Esophagus squamous epithelium (tissue), 5 donors: ENCODE results near the gene NELFCD. TPM values are rescaled to one million over a fixed set of nuclear protein-coding genes. Genes with fewer than 3 reads are reported as not detected.
"Not testable (repeated sequence)": the region's sequence is repeated elsewhere in the genome, so short reads cannot be mapped to it uniquely, and the experiment has no call there.

ENCODE experiments used
- DNase-seq: peaks from one replicate; lab custom pipeline; 2025; lab: John Stamatoyannopoulos, UW
- H3K27ac ChIP-seq, 4 donors: fragments of 200-600 bp; sonication (generic); one replicate each; pipeline ENCODE4 v1.5.1; 2016 to 2019; ENCODE audit warnings: mild to moderate bottlenecking in 1 of 4
- H3K27me3 ChIP-seq, 4 donors: fragments of 200-600 bp; sonication (generic); 1 replicate in 3 of 4; 2 replicates in 1 of 4; pipeline versions ENCODE4 v1.5.1 to v1.6.0; 2017 to 2021; ENCODE audit warnings: antibody characterized with exemption in 1 of 4
- H3K36me3 ChIP-seq, 3 donors: fragments of 200-600 bp; sonication (generic); one replicate each; pipeline ENCODE4 v1.5.1; 2016 to 2019
- H3K4me1 ChIP-seq, 3 donors: fragments of 200-600 bp; sonication (generic); one replicate each; pipeline ENCODE4 v1.5.1; 2017 to 2019
- H3K4me3 ChIP-seq, 4 donors: fragments of 200-600 bp; sonication (generic); 1 replicate in 3 of 4; 2 replicates in 1 of 4; pipeline ENCODE4 v1.5.1; 2016 to 2019; ENCODE audit warnings: mild to moderate bottlenecking in 2 of 4, moderate library complexity in 1 of 4
- H3K9me3 ChIP-seq, 3 donors: fragments of 200-600 bp; sonication (generic); one replicate each; pipeline ENCODE4 v1.5.1; 2016 to 2019
- POLR2A ChIP-seq, 4 donors: fragments of 450-650 bp; IDR thresholded peaks; one replicate each; pipeline ENCODE4 v1.6.1; 2017; ENCODE audit warnings: antibody characterized with exemption in 4 of 4, mild to moderate bottlenecking in 4 of 4, moderate library complexity in 3 of 4
- WGBS, 2 donors: methylation state at CpG; one replicate each; pipeline ENCODE4 v1.1.5; 2018; 5-methylcytosine and 5-hydroxymethylcytosine counted together
- intact Hi-C: fragments of 100-400 bp; cut with DNase I; formaldehyde crosslinking; loops from one replicate; pipeline ENCODE4 v1.15.0; 2022
- total RNA-seq, 4 donors: library from RNA; depleted of rRNA; stranded (reverse); fragments of >200 nt; gene quantifications; one replicate each; pipeline ENCODE4 v1.1.0, GENCODE V29; 2016
- TF ChIP-seq, protein P1 (sequence below), 6 experiments: fragments of 450-650 bp in 4 of 6; fragments of 200-600 bp in 2 of 6; sonication (generic) in 2 of 6; IDR thresholded peaks; one replicate each; pipeline ENCODE4 v1.5.1; 2016 to 2019; ENCODE audit warnings: antibody characterized with exemption in 6 of 6, mild to moderate bottlenecking in 4 of 6, moderate library complexity in 4 of 6
- donor health status: DM: yes; HTN: yes; CAD: no.

The NELFCD gene
- total RNA-seq, 4 donors from 2014 or later = 40.5 to 64.3 (median 49.9) TPM

- H3K9me3 ChIP-seq = no peaks in the 10 kb centered on the region
- H3K27ac ChIP-seq = peak overlapping the region in 1 of 4 donors; percentile 15
- intact Hi-C loops = no loop called here
- H3K4me3 ChIP-seq = peak overlapping the region in 1 of 4 donors; percentile 73
- peaks cover 5 to 28% (median 22%) of the 10 kb centered on the region in 3 donors for H3K36me3 ChIP-seq
- TF ChIP-seq POLR2A (IDR thresholded peaks at IDR 0.05) = no peak
- TF ChIP-seq, protein P1, sequence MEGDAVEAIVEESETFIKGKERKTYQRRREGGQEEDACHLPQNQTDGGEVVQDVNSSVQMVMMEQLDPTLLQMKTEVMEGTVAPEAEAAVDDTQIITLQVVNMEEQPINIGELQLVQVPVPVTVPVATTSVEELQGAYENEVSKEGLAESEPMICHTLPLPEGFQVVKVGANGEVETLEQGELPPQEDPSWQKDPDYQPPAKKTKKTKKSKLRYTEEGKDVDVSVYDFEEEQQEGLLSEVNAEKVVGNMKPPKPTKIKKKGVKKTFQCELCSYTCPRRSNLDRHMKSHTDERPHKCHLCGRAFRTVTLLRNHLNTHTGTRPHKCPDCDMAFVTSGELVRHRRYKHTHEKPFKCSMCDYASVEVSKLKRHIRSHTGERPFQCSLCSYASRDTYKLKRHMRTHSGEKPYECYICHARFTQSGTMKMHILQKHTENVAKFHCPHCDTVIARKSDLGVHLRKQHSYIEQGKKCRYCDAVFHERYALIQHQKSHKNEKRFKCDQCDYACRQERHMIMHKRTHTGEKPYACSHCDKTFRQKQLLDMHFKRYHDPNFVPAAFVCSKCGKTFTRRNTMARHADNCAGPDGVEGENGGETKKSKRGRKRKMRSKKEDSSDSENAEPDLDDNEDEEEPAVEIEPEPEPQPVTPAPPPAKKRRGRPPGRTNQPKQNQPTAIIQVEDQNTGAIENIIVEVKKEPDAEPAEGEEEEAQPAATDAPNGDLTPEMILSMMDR (IDR thresholded peaks at IDR 0.05) = no peak
- no peaks in the 10 kb centered on the region for H3K27me3 ChIP-seq
- no peak for DNase-seq
- peaks cover 12 to 50% (median 20%) of the 10 kb centered on the region in 3 donors for H3K4me1 ChIP-seq
- 86 to 91% methylated on average over 5 of the region's 5 CpGs for WGBS, 2 donors
These were observed 59.6 kb downstream of the NELFCD start for GRCh38 chr20:59040667-59041066.

GRCh38 chr20:59041487-59041886, 60.4 kb downstream of the NELFCD start:
- H3K27me3 ChIP-seq, DNase-seq, H3K9me3 ChIP-seq, intact Hi-C loops: not testable (repeated sequence)
- Histone ChIP-seq H3K4me3 (peak overlapping the region; percentile 68 to 91 (median 72)), H3K27ac (peak overlapping the region in 3 of 4 donors; percentile 88 to 94 (median 92)), H3K36me3 (peaks cover 0 to 19% (median 14%) of the 10 kb centered on the region in 3 donors), H3K4me1 (peaks cover 12 to 50% (median 20%) of the 10 kb centered on the region in 3 donors)
- 66 to 83% methylated on average over 14 to 16 of the region's 16 CpGs for WGBS, 2 donors

DNA sequence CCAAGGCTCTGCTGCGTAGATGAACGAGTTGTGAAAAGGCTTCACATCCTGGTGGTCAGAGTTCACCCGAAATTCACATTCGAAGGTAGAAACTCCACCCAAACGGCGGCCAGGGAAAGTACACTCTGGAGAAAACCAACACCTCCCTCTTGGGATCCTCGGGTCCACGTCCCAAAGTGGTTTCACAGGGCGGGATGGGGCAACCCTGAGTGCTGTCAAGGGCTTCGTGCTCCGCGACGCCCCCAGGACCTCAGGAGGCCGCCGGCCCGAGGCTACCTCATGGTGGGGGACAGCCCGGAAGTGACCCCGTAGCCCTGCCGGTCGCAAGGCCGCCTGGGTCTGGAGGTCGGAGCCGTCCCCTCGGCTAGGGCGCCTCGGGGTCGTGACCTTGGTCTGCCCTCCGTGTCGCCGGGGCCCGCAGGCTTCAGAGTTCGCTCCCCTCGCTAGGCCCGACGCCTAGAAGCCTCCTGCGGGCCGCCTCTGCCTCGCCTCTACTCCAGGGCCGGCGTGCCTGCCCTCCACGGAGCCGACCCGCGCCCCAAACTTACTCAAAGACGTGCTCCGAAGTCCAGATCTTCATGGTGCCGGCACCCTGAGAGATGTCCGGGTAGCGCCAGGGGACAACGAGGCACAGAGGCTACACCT, 61.2 kb downstream of the NELFCD start, which contains the start of gene PRELID3B:
Gene PRELID3B (minus strand): TSS at position 636 of the 645 bp plus-strand sequence. CDS start 56 bp downstream, at position 580.
- peak within 1 kb of the TSS; percentile 81 to 94 (median 90) for H3K27ac ChIP-seq
- intact Hi-C loops = no loop called here
- peak within 1 kb of the TSS; percentile 68 to 91 (median 72) for H3K4me3 ChIP-seq
- peak in 2 of 4 donors; percentile 33 to 69 for TF ChIP-seq POLR2A (IDR thresholded peaks at IDR 0.05)
- TF ChIP-seq, protein P1 (IDR thresholded peaks at IDR 0.05) = peak in 1 of 6 experiments; percentile 9
- H3K9me3 ChIP-seq = no peaks in the 10 kb centered on the region
- H3K36me3 ChIP-seq = peaks cover 0 to 11% (median 8%) of the 10 kb centered on the region in 3 donors
- no peak for DNase-seq
- 12% methylated on average over 9 of the region's 50 CpGs; no CpG with 5 or more reads in 1 of the 2 donors for whole genome bisulfite sequencing, 2 donors
- no peaks in the 10 kb centered on the region for H3K27me3 ChIP-seq
- peaks cover 12 to 50% (median 20%) of the 10 kb centered on the region in 3 donors for H3K4me1 ChIP-seq

GRCh38 chr20:59042796-59043631, 62.0 kb downstream of the NELFCD start:
- peaks cover 12 to 50% (median 20%) of the 10 kb centered on the region in 3 donors for H3K4me1 ChIP-seq
- 25 to 34% methylated on average over 15 to 33 of the region's 66 CpGs for WGBS, 2 donors
- intact Hi-C loops = no loop called here
- peaks cover 0 to 4% (median under 1%) of the 10 kb centered on the region in 3 donors for H3K36me3 ChIP-seq
- no peaks in the 10 kb centered on the region for H3K9me3 ChIP-seq
- TF ChIP-seq POLR2A (IDR thresholded peaks at IDR 0.05) = peak in 1 of 4 donors; percentile 42
- TF ChIP-seq, protein P1 (IDR thresholded peaks at IDR 0.05) = peak in 3 of 6 experiments; percentile 29 to 43 (median 41)
- no peaks in the 10 kb centered on the region for H3K27me3 ChIP-seq
- H3K27ac ChIP-seq = peak overlapping the region; percentile 81 to 94 (median 90)
- peak overlapping the region; percentile 68 to 91 (median 72) for H3K4me3 ChIP-seq
- DNase-seq = peak; percentile 64

DNA sequence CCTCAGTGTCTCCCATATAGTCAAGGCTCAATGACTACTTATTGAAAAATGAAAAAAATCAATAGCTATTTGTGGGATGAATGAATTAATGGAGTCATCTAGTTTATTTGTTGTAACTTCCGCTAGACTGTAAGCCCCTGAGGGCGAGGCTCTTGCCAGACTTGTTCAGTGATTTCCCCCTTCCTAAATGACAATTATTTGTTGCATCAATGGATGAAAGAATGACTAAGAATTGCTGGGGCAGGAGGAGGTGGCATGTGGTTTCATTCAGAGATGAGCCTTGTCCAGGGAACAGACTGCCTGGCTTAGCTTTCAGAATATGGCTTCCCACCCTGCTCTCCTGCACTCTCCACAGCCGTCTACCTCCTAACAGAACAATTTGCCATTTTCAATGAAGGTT, 62.6 kb downstream of the NELFCD start:
- no peak for DNase-seq
- Histone ChIP-seq H3K9me3 (no peaks in the 10 kb centered on the region), H3K27me3 (no peaks in the 10 kb centered on the region), H3K4me1 (peaks cover 12 to 50% (median 20%) of the 10 kb centered on the region in 3 donors), H3K36me3 (no peaks in the 10 kb centered on the region), H3K27ac (peak overlapping the region; percentile 80 to 92 (median 84)), H3K4me3 (no peak overlapping the region)
- intact Hi-C loops = no loop called here
- 25 to 44% methylated on average over 3 of the region's 3 CpGs for WGBS, 2 donors
- no peak for TF ChIP-seq POLR2A (IDR thresholded peaks at IDR 0.05)
- TF ChIP-seq, protein P1 (IDR thresholded peaks at IDR 0.05) = no peak
